Calu3 (cell line): ENCODE data around the gene WDR74. TPM values are rescaled to one million over a fixed set of nuclear protein-coding genes. Genes with fewer than 3 reads are reported as not detected.

ENCODE experiments used
- BruUV-seq: library from RNA; stranded (reverse); fragments of 400-500 nt; replicated peaks from 2 replicates; lab custom pipeline; 2021; lab: Mats Ljungman, UMichigan
- CTCF ChIA-PET: fragments of 300-600 bp; sonication (Branson Sonifier 250); formaldehyde crosslinking; loops from one replicate; lab custom pipeline; 2022; ENCODE audit warnings: antibody characterized with exemption; lab: Charles Lee
- DNase-seq: peaks from one replicate; pipeline ENCODE4 v3.0.0; 2022
- H3K27ac Mint-ChIP-seq: one replicate; pipeline ENCODE4 v1.8.0; 2022; ENCODE audit warnings: mixed read lengths; ENCODE audit not compliant: unreplicated experiment
- H3K27me3 Mint-ChIP-seq: one replicate; pipeline ENCODE4 v1.8.0; 2022; ENCODE audit warnings: mixed read lengths; ENCODE audit not compliant: unreplicated experiment
- H3K36me3 Mint-ChIP-seq: one replicate; pipeline ENCODE4 v1.8.0; 2022; ENCODE audit warnings: mild to moderate bottlenecking, moderate library complexity, mixed read lengths; ENCODE audit not compliant: insufficient read depth, unreplicated experiment
- H3K4me1 Mint-ChIP-seq: one replicate; pipeline ENCODE4 v1.8.0; 2022; ENCODE audit warnings: mild to moderate bottlenecking, low read depth, mixed read lengths; ENCODE audit not compliant: unreplicated experiment
- H3K4me3 Mint-ChIP-seq: one replicate; pipeline ENCODE4 v1.8.0; 2022; ENCODE audit warnings: mild to moderate bottlenecking, low read depth, moderate library complexity, mixed read lengths; ENCODE audit not compliant: unreplicated experiment
- H3K9me3 Mint-ChIP-seq: one replicate; pipeline ENCODE4 v1.8.0; 2022; ENCODE audit warnings: low read depth, mixed read lengths; ENCODE audit not compliant: unreplicated experiment
- CTCF ChIP-seq: fragments of 200-600 bp; IDR thresholded peaks from one replicate; pipeline ENCODE4 v1.8.0; 2022; ENCODE audit warnings: antibody characterized with exemption; ENCODE audit not compliant: unreplicated experiment
- intact Hi-C: fragments of 100-400 bp; cut with micrococcal nuclease; formaldehyde crosslinking; loops from one replicate; pipeline ENCODE4 v1.10.0; 2022; ENCODE audit not compliant: unreplicated experiment
- total RNA-seq: library from RNA; stranded (reverse); gene quantifications from 2 replicates; pipeline ENCODE4 v1.2.3, GENCODE V29; 2022

Gene WDR74
- total RNA-seq, 1 experiment from 2014 or later, result 87.7 TPM

GRCh38 chr11:62823677-62824076 is 15.7 kb downstream of the WDR74 start:
- CTCF ChIA-PET, result no interaction called here
- H3K4me3 Mint-ChIP-seq, result no peak overlapping the region
- H3K27me3 Mint-ChIP-seq, result no peaks in the 10 kb centered on the region
- peaks cover 69% of the 10 kb centered on the region for H3K36me3 Mint-ChIP-seq
- no peak for DNase-seq
- H3K4me1 Mint-ChIP-seq, result no peaks in the 10 kb centered on the region
- no TSS peak for BruUV-seq
- TF ChIP-seq CTCF, result no peak
- no peak overlapping the region for H3K27ac Mint-ChIP-seq
- no peaks in the 10 kb centered on the region for H3K9me3 Mint-ChIP-seq
- intact Hi-C loops, result no loop called here

- peaks cover 49% of the 10 kb centered on the region for H3K36me3 Mint-ChIP-seq
These were observed 22.3 kb downstream of the WDR74 start for GRCh38 chr11:62817129-62817528.

GRCh38 chr11:62816557-62816956 is 22.8 kb downstream of the WDR74 start:
- no peak for TF ChIP-seq CTCF
- Mint-ChIP-seq H3K4me1 (no peaks in the 10 kb centered on the region), H3K36me3 (peaks cover 47% of the 10 kb centered on the region), H3K27ac (no peak overlapping the region), H3K4me3 (no peak overlapping the region), H3K9me3 (no peaks in the 10 kb centered on the region), H3K27me3 (no peaks in the 10 kb centered on the region)
- BruUV-seq, result no TSS peak
- no peak for DNase-seq
- CTCF ChIA-PET, result interaction anchor here (0.6 to 1.2 kb wide), 2 partner anchors 12 to 183 kb away, joined by 3 to 4 read pairs; no protein-coding TSS in a partner anchor
- intact Hi-C loops, result no loop called here

More at GRCh38 chr11:62817129-62817528, 22.3 kb downstream of the WDR74 start:
- no peak for TF ChIP-seq CTCF
- CTCF ChIA-PET, result no interaction called here
- Mint-ChIP-seq H3K9me3 (no peaks in the 10 kb centered on the region), H3K4me1 (no peaks in the 10 kb centered on the region), H3K27ac (no peak overlapping the region), H3K27me3 (no peaks in the 10 kb centered on the region), H3K4me3 (no peak overlapping the region)
- no TSS peak for BruUV-seq
- no peak for DNase-seq
- intact Hi-C loops, result no loop called here

- Mint-ChIP-seq H3K36me3 (peaks cover 22% of the 10 kb centered on the region), H3K27me3 (no peaks in the 10 kb centered on the region), H3K9me3 (no peaks in the 10 kb centered on the region), H3K4me3 (no peak overlapping the region), H3K4me1 (peaks cover 6% of the 10 kb centered on the region), H3K27ac (no peak overlapping the region)
- DNase-seq, result no peak
- no TSS peak for BruUV-seq
- TF ChIP-seq CTCF, result no peak
- intact Hi-C loops, result no loop called here
- CTCF ChIA-PET, result interaction anchor here (0.8 kb wide), 1 partner anchor 30 kb away, joined by 3 read pairs; no protein-coding TSS in a partner anchor
These were observed 27.7 kb downstream of the WDR74 start for GRCh38 chr11:62811659-62812058.
